Neural crest cell (in vitro differentiated cells): Measurements from ENCODE around the gene TRABD2B. TPM values are rescaled to one million over a fixed set of nuclear protein-coding genes. Genes with fewer than 3 reads are reported as not detected.
A peak's percentile ranks its signal among the peaks of the same experiment; 100 is the strongest.

Experiments
- DNase-seq: peaks from one replicate; pipeline ENCODE4 v3.0.0; 2021; ENCODE audit warnings: low read depth, mixed read lengths, low spot score
- H3K27ac Mint-ChIP-seq: one replicate; pipeline ENCODE4 v1.8.0; 2021; ENCODE audit warnings: mild to moderate bottlenecking, mixed read lengths; ENCODE audit not compliant: unreplicated experiment
- H3K27me3 Mint-ChIP-seq: 2 replicates; pipeline ENCODE4 v1.8.0; 2021; ENCODE audit warnings: low read depth, mild to moderate bottlenecking, mixed read lengths
- H3K36me3 Mint-ChIP-seq: 2 replicates; pipeline ENCODE4 v1.8.0; 2021; ENCODE audit warnings: low read depth, mild to moderate bottlenecking, mixed read lengths
- H3K4me1 Mint-ChIP-seq: 2 replicates; pipeline ENCODE4 v1.8.0; 2021; ENCODE audit warnings: mixed read lengths
- H3K4me3 Mint-ChIP-seq: one replicate; pipeline ENCODE4 v1.8.0; 2021; ENCODE audit warnings: mild to moderate bottlenecking, mixed read lengths
- H3K9me3 Mint-ChIP-seq: 2 replicates; pipeline ENCODE4 v1.8.0; 2021; ENCODE audit warnings: mixed read lengths
- CTCF ChIP-seq: fragments of 200-600 bp; sonication (generic); conservative IDR thresholded peaks from 2 replicates; pipeline ENCODE4 v1.5.0; 2021; ENCODE audit warnings: antibody characterized with exemption, mild to moderate bottlenecking
- total RNA-seq: library from RNA; stranded (reverse); gene quantifications from 2 replicates; pipeline ENCODE4 v1.2.1, GENCODE V29; 2021

TRABD2B gene
- total RNA-seq, 1 donor from 2014 or later = 0.49 TPM

GRCh38 chr1:47785118-47785517, 212.1 kb downstream of the TRABD2B start:
- H3K27ac Mint-ChIP-seq = no peak overlapping the region
- H3K9me3 Mint-ChIP-seq = no peaks in the 10 kb centered on the region
- DNase-seq = no peak
- no peaks in the 10 kb centered on the region for H3K4me1 Mint-ChIP-seq
- H3K36me3 Mint-ChIP-seq = no peaks in the 10 kb centered on the region
- H3K4me3 Mint-ChIP-seq = no peak overlapping the region
- no peak for TF ChIP-seq CTCF
- no peaks in the 10 kb centered on the region for H3K27me3 Mint-ChIP-seq

GRCh38 chr1:47784497-47784822, 212.7 kb downstream of the TRABD2B start:
- H3K27ac Mint-ChIP-seq = no peak overlapping the region
- DNase-seq = no peak
- no peak overlapping the region for H3K4me3 Mint-ChIP-seq
- no peaks in the 10 kb centered on the region for H3K9me3 Mint-ChIP-seq
- no peak for TF ChIP-seq CTCF
- no peaks in the 10 kb centered on the region for H3K4me1 Mint-ChIP-seq
- H3K27me3 Mint-ChIP-seq = no peaks in the 10 kb centered on the region
- no peaks in the 10 kb centered on the region for H3K36me3 Mint-ChIP-seq

GRCh38 chr1:47783638-47784496, 213.3 kb downstream of the TRABD2B start:
- Mint-ChIP-seq H3K4me3 (no peak overlapping the region), H3K4me1 (no peaks in the 10 kb centered on the region), H3K27me3 (no peaks in the 10 kb centered on the region), H3K36me3 (no peaks in the 10 kb centered on the region), H3K27ac (peak overlapping the region; percentile 23), H3K9me3 (no peaks in the 10 kb centered on the region)
- no peak for TF ChIP-seq CTCF
- no peak for DNase-seq

- Mint-ChIP-seq H3K4me3 (no peak overlapping the region), H3K27ac (no peak overlapping the region), H3K9me3 (no peaks in the 10 kb centered on the region), H3K4me1 (no peaks in the 10 kb centered on the region), H3K36me3 (no peaks in the 10 kb centered on the region), H3K27me3 (no peaks in the 10 kb centered on the region)
- no peak for TF ChIP-seq CTCF
- no peak for DNase-seq
Observed at GRCh38 chr1:47782414-47783166, 214.6 kb downstream of the TRABD2B start.

- Mint-ChIP-seq H3K9me3 (no peaks in the 10 kb centered on the region), H3K27ac (no peak overlapping the region), H3K4me3 (no peak overlapping the region), H3K4me1 (peaks cover 4% of the 10 kb centered on the region), H3K36me3 (no peaks in the 10 kb centered on the region), H3K27me3 (no peaks in the 10 kb centered on the region)
- no peak for TF ChIP-seq CTCF
- no peak for DNase-seq
Observed at GRCh38 chr1:47781171-47781959, 215.8 kb downstream of the TRABD2B start.
